RPMI7951 (cell line): ENCODE data around the gene GJB3. TPM values are rescaled to one million over a fixed set of nuclear protein-coding genes. Genes with fewer than 3 reads are reported as not detected.
"Not testable (repeated sequence)": the region's sequence is repeated elsewhere in the genome, so short reads cannot be mapped to it uniquely, and the experiment has no call there.

Experiments
- DNase-seq: peaks from one replicate; pipeline ENCODE4 v3.0.0-alpha.2; 2012; ENCODE audit warnings: low read depth
- total RNA-seq: library from RNA; depleted of rRNA; stranded (reverse); fragments of >200 nt; shearing (Covaris generic); gene quantifications from 2 replicates; pipeline ENCODE4 v1.2.3, GENCODE V29; 2014

GJB3 gene
- total RNA-seq, 1 experiment from 2014 or later: not detected

DNA sequence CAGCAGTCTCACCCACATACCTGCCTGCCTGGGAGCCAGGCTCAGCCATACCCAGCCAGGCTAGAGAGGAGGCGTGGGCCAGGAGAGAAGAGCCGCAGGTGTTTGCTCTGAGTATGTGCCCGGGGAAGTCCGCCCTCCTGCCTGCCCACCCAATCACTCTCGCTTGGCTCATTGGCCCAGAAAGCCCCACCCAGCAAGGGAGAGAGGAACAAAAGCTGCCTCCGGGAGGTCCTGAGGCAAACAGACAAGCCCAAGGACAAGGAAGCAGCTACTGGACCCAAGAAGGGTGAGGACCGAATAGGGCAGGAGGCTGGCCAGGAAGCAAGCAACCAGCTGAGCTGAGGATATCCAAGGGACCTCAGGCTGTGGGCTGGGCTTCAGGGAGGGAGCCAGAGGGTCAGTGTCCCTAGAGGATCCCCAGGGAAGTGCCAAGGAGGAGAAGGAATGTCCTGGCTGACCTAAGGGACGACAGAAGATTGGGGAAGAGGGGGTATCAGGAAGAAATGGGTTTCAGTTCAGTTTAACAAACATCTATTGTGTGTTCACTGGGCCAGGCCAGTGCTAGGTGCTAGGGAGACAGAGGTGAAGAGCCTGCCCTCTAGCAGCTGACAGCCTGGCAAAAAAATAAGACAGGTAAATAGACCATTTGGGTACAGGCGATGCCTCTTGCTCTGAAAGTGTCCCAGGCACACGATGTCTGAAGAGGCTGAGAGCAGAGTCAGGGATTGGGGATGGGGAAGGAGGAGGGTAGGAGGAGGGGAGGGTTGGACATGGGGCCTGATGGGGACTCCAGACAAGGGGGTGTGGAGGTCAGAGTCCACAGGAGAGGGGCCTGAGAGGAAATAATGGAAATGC, 21.3 kb upstream of the GJB3 start, which contains the start of gene GJB4:
Gene GJB4, plus strand, starts transcription at position 238 of the 855 bp plus-strand sequence. CDS start 1,515 bp downstream, outside the sequence.
- DNase-seq: no peak

DNA sequence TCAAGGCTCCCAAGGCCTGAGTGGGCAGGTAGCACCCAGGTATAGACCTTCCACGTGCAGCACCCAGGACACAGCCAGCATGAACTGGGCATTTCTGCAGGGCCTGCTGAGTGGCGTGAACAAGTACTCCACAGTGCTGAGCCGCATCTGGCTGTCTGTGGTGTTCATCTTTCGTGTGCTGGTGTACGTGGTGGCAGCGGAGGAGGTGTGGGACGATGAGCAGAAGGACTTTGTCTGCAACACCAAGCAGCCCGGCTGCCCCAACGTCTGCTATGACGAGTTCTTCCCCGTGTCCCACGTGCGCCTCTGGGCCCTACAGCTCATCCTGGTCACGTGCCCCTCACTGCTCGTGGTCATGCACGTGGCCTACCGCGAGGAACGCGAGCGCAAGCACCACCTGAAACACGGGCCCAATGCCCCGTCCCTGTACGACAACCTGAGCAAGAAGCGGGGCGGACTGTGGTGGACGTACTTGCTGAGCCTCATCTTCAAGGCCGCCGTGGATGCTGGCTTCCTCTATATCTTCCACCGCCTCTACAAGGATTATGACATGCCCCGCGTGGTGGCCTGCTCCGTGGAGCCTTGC, 19.7 kb upstream of the GJB3 start:
- DNase-seq: no peak

GRCh38 chr1:34761776-34762307, 19.2 kb upstream of the GJB3 start:
- DNase-seq: no peak

GRCh38 chr1:34762474-34763141, 18.4 kb upstream of the GJB3 start:
- no peak for DNase-seq

DNA sequence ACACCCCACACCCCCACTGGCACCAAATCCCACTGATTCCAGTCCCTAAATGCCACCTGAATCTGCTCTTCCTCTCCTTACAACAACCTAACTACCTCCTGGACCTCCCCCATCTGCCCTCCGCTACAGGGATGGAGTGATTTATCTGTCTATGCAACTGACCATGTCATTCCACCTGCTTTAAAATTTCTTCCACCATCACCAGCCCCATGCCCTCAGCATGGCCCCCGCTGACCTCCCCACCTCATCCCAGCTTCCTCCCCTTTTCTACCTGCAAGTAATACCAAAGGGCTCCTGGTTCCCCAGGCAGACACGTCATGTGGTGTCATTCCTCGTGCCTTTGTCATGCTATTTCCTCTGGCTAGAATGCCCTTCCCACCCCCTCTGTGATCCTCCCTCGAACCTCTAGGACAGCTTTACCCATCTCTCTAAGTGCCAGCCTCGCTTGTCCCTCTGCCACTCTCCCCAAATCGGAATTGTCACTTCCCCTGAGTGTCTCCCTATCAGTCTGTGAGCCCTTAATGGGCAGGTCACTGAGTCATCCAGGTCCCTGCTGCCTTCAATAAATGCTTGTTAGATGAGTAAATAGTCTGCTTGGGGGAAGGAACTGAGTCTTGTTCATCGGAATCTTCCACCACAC, 17.8 kb upstream of the GJB3 start:
- peak; percentile 37 for DNase-seq

- no peak for DNase-seq
These were observed 12.2 kb upstream of the GJB3 start for GRCh38 chr1:34768856-34769255.

- no peak for DNase-seq
These were observed 10.0 kb upstream of the GJB3 start for GRCh38 chr1:34770891-34771504.

GRCh38 chr1:34771573-34772371, 9.2 kb upstream of the GJB3 start:
- DNase-seq: no peak

- DNase-seq: not testable (repeated sequence)
These were observed 7.9 kb upstream of the GJB3 start for GRCh38 chr1:34773114-34773513.

GRCh38 chr1:34774957-34775356, 6.1 kb upstream of the GJB3 start:
- no peak for DNase-seq

- DNase-seq: no peak
These were observed 4.1 kb upstream of the GJB3 start for GRCh38 chr1:34776911-34777310.

GRCh38 chr1:34777519-34778321, 3.3 kb upstream of the GJB3 start:
- DNase-seq: no peak

DNA sequence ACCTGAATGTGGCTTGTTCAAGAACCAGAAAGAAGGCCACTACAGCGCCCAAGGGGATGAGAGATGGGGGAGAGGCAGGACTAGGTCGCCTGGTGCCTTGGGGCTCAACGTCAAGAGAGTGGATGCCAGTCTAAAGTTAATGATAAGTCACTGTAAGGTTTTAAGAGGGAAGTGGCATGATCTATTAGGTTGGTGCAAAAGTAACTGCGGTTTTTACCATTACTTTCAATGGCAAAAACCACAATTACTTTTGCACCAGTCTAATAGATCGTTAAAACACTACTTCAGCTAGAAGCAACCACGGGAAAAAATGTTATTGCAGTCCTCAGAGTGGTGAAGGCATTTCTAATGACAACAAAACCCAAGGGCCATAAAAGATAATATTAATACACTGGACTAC, 2.6 kb upstream of the GJB3 start:
- no peak for DNase-seq

GRCh38 chr1:34779005-34779404, 2.0 kb upstream of the GJB3 start:
- DNase-seq: no peak

DNA sequence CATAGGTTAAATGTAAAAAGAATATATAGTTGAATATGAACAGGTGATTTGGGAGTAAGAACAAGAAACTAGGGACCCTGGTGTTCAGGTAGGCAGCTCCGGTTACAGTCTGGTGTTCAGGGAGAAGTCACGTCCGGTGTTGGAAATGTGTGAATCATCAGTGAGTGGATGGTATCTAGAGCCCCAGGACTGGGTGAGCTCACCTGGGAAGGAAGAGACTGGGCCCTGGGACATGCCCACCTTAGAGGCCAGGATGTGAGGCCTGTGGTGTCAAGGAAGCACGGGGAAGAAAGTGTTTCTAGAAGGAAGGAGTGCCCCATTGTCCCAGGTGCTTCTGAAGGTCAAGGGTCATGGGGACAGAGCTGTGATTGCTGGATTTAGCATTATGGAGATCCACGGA, 1.5 kb upstream of the GJB3 start:
- DNase-seq: no peak

DNA sequence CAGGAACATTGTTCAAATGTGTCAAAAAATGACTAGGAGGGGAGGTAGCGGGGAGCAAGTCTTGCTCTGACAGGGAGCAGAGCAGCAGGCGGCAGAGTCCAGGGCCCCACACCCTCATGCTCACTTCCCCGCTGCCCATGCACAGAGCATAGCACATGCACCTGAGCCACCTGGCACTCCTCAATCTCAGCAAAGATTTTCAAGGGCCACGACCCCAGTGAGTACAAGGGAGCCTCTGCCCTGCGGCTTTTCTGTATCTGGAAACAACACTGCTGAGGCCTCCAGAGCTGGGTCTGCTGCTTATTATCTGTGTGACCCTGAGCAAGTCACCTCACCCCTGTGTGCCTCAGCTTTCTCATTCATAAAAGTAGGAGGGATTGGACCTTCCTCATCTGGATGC, 1.1 kb upstream of the GJB3 start:
- no peak for DNase-seq

GRCh38 chr1:34780528-34780927, 486 bp upstream of the GJB3 start:
- no peak for DNase-seq

- DNase-seq: no peak
These were observed 904 bp downstream of the GJB3 start for GRCh38 chr1:34781844-34782391.

DNA sequence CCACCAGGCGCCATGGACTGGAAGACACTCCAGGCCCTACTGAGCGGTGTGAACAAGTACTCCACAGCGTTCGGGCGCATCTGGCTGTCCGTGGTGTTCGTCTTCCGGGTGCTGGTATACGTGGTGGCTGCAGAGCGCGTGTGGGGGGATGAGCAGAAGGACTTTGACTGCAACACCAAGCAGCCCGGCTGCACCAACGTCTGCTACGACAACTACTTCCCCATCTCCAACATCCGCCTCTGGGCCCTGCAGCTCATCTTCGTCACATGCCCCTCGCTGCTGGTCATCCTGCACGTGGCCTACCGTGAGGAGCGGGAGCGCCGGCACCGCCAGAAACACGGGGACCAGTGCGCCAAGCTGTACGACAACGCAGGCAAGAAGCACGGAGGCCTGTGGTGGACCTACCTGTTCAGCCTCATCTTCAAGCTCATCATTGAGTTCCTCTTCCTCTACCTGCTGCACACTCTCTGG, 3.8 kb downstream of the GJB3 start:
- DNase-seq: no peak
